Mucosa of rectum (tissue), 2 donors: ENCODE results near the gene SDR42E1.

ENCODE experiments used
- H3K27ac ChIP-seq, 2 donors: one replicate each; pipeline ENCODE4 v1.7.0; 2013; ENCODE audit warnings: inconsistent platforms in 2 of 2, low read depth in 2 of 2, low read length in 2 of 2
- H3K27me3 ChIP-seq, 2 donors: one replicate each; pipeline ENCODE4 v1.7.0; 2013; ENCODE audit warnings: low read length in 2 of 2; ENCODE audit not compliant: control insufficient read depth in 2 of 2, insufficient read depth in 2 of 2
- H3K36me3 ChIP-seq, 2 donors: one replicate each; pipeline ENCODE4 v1.7.0; 2013; ENCODE audit warnings: low read length in 2 of 2; ENCODE audit not compliant: control insufficient read depth in 2 of 2, insufficient read depth in 2 of 2
- H3K4me1 ChIP-seq, 2 donors: one replicate each; pipeline ENCODE4 v1.7.0; 2013; ENCODE audit warnings: low read length in 2 of 2, mild to moderate bottlenecking in 1 of 2; ENCODE audit not compliant: control insufficient read depth in 2 of 2, insufficient read depth in 2 of 2
- H3K4me3 ChIP-seq, 2 donors: one replicate each; pipeline ENCODE4 v1.7.0; 2013; ENCODE audit warnings: low read length in 2 of 2
- H3K9ac ChIP-seq, 2 donors: one replicate each; pipeline ENCODE4 v1.7.0; 2013; ENCODE audit warnings: low read length in 2 of 2, low read depth in 1 of 2, mild to moderate bottlenecking in 1 of 2
- H3K9me3 ChIP-seq, 2 donors: one replicate each; pipeline ENCODE4 v1.7.0; 2013; ENCODE audit warnings: low read length in 2 of 2; ENCODE audit not compliant: control insufficient read depth in 2 of 2
- donor health status: healthy.
- donor health status: Normal muscosa, but diverticular disease.

SDR42E1 gene

GRCh38 chr16:82040296-82040695 lies 29.0 kb upstream of the SDR42E1 start:
- Histone ChIP-seq H3K9ac (no peak overlapping the region), H3K27me3 (no peaks in the 10 kb centered on the region), H3K27ac (no peak overlapping the region), H3K36me3 (no peaks in the 10 kb centered on the region), H3K9me3 (no peaks in the 10 kb centered on the region), H3K4me1 (peaks cover 3% of the 10 kb centered on the region in 2 donors), H3K4me3 (no peak overlapping the region)

GRCh38 chr16:82037666-82038065 lies 26.4 kb upstream of the SDR42E1 start:
- no peak overlapping the region for H3K27ac ChIP-seq
- H3K4me3 ChIP-seq, result peak overlapping the region in 1 of 2 donors; percentile 76
- H3K27me3 ChIP-seq, result no peaks in the 10 kb centered on the region
- no peak overlapping the region for H3K9ac ChIP-seq
- H3K9me3 ChIP-seq, result no peaks in the 10 kb centered on the region
- H3K4me1 ChIP-seq, result peaks cover 12 to 25% of the 10 kb centered on the region in 2 donors
- H3K36me3 ChIP-seq, result no peaks in the 10 kb centered on the region

GRCh38 chr16:82037251-82037650 lies 26.0 kb upstream of the SDR42E1 start:
- Histone ChIP-seq H3K9me3 (no peaks in the 10 kb centered on the region), H3K4me3 (peak overlapping the region in 1 of 2 donors; percentile 76), H3K4me1 (peaks cover 12 to 26% of the 10 kb centered on the region in 2 donors), H3K36me3 (no peaks in the 10 kb centered on the region), H3K9ac (no peak overlapping the region), H3K27me3 (no peaks in the 10 kb centered on the region), H3K27ac (peak overlapping the region in 1 of 2 donors; percentile 38)

GRCh38 chr16:82034981-82035612 lies 23.8 kb upstream of the SDR42E1 start, which contains the start of gene HSD17B2:
Gene HSD17B2, plus strand, starts transcription at chr16:82035253. Its CDS starts 172 bp downstream, at chr16:82035425.
- H3K27me3 ChIP-seq, result no peaks in the 10 kb centered on the region
- peak within 1 kb of the TSS; percentile 76 to 77 for H3K4me3 ChIP-seq
- H3K9ac ChIP-seq, result peak within 1 kb of the TSS; percentile 43 to 79
- H3K27ac ChIP-seq, result peak within 1 kb of the TSS; percentile 75 to 79
- H3K4me1 ChIP-seq, result peaks cover 12 to 26% of the 10 kb centered on the region in 2 donors
- no peaks in the 10 kb centered on the region for H3K9me3 ChIP-seq
- H3K36me3 ChIP-seq, result no peaks in the 10 kb centered on the region

GRCh38 chr16:82033683-82034300 lies 22.5 kb upstream of the SDR42E1 start:
- H3K27me3 ChIP-seq, result no peaks in the 10 kb centered on the region
- no peak overlapping the region for H3K9ac ChIP-seq
- peak overlapping the region; percentile 58 to 79 for H3K27ac ChIP-seq
- peak overlapping the region; percentile 2 to 23 for H3K4me3 ChIP-seq
- H3K9me3 ChIP-seq, result no peaks in the 10 kb centered on the region
- H3K4me1 ChIP-seq, result peaks cover 12 to 26% of the 10 kb centered on the region in 2 donors
- no peaks in the 10 kb centered on the region for H3K36me3 ChIP-seq

- H3K4me3 ChIP-seq, result peak overlapping the region; percentile 2 to 23
- peak overlapping the region; percentile 56 to 58 for H3K27ac ChIP-seq
- H3K4me1 ChIP-seq, result peaks cover 12 to 26% of the 10 kb centered on the region in 2 donors
- no peaks in the 10 kb centered on the region for H3K27me3 ChIP-seq
- H3K9ac ChIP-seq, result no peak overlapping the region
- H3K9me3 ChIP-seq, result no peaks in the 10 kb centered on the region
- H3K36me3 ChIP-seq, result no peaks in the 10 kb centered on the region
Observed at GRCh38 chr16:82033006-82033405, 21.7 kb upstream of the SDR42E1 start.

GRCh38 chr16:82031116-82032084 lies 20.1 kb upstream of the SDR42E1 start:
- H3K27me3 ChIP-seq, result no peaks in the 10 kb centered on the region
- H3K36me3 ChIP-seq, result no peaks in the 10 kb centered on the region
- H3K4me3 ChIP-seq, result no peak overlapping the region
- no peak overlapping the region for H3K27ac ChIP-seq
- H3K4me1 ChIP-seq, result peaks cover 12 to 26% of the 10 kb centered on the region in 2 donors
- H3K9me3 ChIP-seq, result no peaks in the 10 kb centered on the region
- no peak overlapping the region for H3K9ac ChIP-seq

- Histone ChIP-seq H3K27me3 (no peaks in the 10 kb centered on the region), H3K27ac (no peak overlapping the region), H3K4me1 (peaks cover 0 to under 1% of the 10 kb centered on the region in 2 donors)
Observed at GRCh38 chr16:82027629-82028064, 16.4 kb upstream of the SDR42E1 start.

GRCh38 chr16:82024883-82025282 lies 13.6 kb upstream of the SDR42E1 start:
- no peaks in the 10 kb centered on the region for H3K4me1 ChIP-seq
- no peak overlapping the region for H3K9ac ChIP-seq
- H3K4me3 ChIP-seq, result no peak overlapping the region
- H3K36me3 ChIP-seq, result no peaks in the 10 kb centered on the region
- no peaks in the 10 kb centered on the region for H3K9me3 ChIP-seq
- no peaks in the 10 kb centered on the region for H3K27me3 ChIP-seq
- H3K27ac ChIP-seq, result no peak overlapping the region

More at GRCh38 chr16:82027629-82028064, 16.4 kb upstream of the SDR42E1 start:
- Histone ChIP-seq H3K9ac (no peak overlapping the region), H3K9me3 (no peaks in the 10 kb centered on the region), H3K4me3 (no peak overlapping the region), H3K36me3 (no peaks in the 10 kb centered on the region)
